Aorta (tissue), 5 donors: ENCODE results near the gene ATL3. TPM values are rescaled to one million over a fixed set of nuclear protein-coding genes. Genes with fewer than 3 reads are reported as not detected.

Experiments used
- ATAC-seq: fragments of 200-7000 bp; cut with Tn5 transposase; one replicate; pipeline ENCODE4 v1.9.1; 2022; ENCODE audit warnings: moderate library complexity; ENCODE audit not compliant: low FRiP score
- DNase-seq, 2 donors: peaks; one replicate each; pipeline ENCODE4 v3.0.0-alpha.2; 2020
- H3K27ac ChIP-seq, 2 donors: one replicate each; pipeline ENCODE4 v1.5.1; 2013; ENCODE audit warnings: low read length in 2 of 2, mild to moderate bottlenecking in 2 of 2, moderate library complexity in 2 of 2, control low read depth in 1 of 2, inconsistent platforms in 1 of 2, low read depth in 1 of 2
- H3K27me3 ChIP-seq, 2 donors: one replicate each; pipeline ENCODE4 v1.6.1; 2013; ENCODE audit warnings: control low read depth in 1 of 2, low read length in 1 of 2, mild to moderate bottlenecking in 1 of 2, moderate library complexity in 1 of 2; ENCODE audit not compliant: insufficient read depth in 2 of 2, control insufficient read depth in 1 of 2
- H3K36me3 ChIP-seq, 2 donors: one replicate each; pipeline ENCODE4 v1.6.1; 2013; ENCODE audit warnings: control low read depth in 1 of 2, low read length in 1 of 2, mild to moderate bottlenecking in 1 of 2; ENCODE audit not compliant: insufficient read depth in 2 of 2, control insufficient read depth in 1 of 2
- H3K4me1 ChIP-seq, 2 donors: one replicate each; pipeline ENCODE4 v1.6.1; 2013; ENCODE audit warnings: low read length in 2 of 2, control low read depth in 1 of 2, mild to moderate bottlenecking in 1 of 2, moderate library complexity in 1 of 2; ENCODE audit not compliant: insufficient read depth in 2 of 2, control insufficient read depth in 1 of 2
- H3K4me3 ChIP-seq, 2 donors: one replicate each; pipeline ENCODE4 v1.5.1; 2013; ENCODE audit warnings: low read length in 2 of 2, control low read depth in 1 of 2, mild to moderate bottlenecking in 1 of 2
- H3K9me3 ChIP-seq: one replicate; pipeline ENCODE4 v1.6.1; 2013; ENCODE audit warnings: mild to moderate bottlenecking, low read length; ENCODE audit not compliant: control insufficient read depth
- WGBS, 2 donors: extraction: QIAGEN DNeasy Blood & Tissue Kit; methylation state at CpG; one replicate each; pipeline ENCODE4 v1.1.7; 2013; 5-methylcytosine and 5-hydroxymethylcytosine counted together
- intact Hi-C, 2 donors: fragments of 100-400 bp; cut with DNase I; formaldehyde crosslinking; loops; one replicate each; pipeline versions ENCODE4 v1.14.2 to v1.15.0; 2022
- polyA plus RNA-seq, 2 donors: library from polyadenylated mRNA; stranded (reverse); fragments of 200-250 nt; gene quantifications; one replicate each; pipeline ENCODE4 v1.2.3, GENCODE V29; 2013
- total RNA-seq, 2 donors: library from RNA; stranded (reverse); fragmentation: NEBNext Ultra II Directional; extraction: Animal tissue kit (Norgen Biotek cat#: 25700); gene quantifications; one replicate each; pipeline ENCODE4 v1.2.1, GENCODE V29; 2021
- donor health status: healthy with polysubstance abuse.
- donor health status: Bipolar disorder and iron deficiency.
- donor health status: DM: no; HTN: no; CAD: no.
- donor health status: DM: no; HTN: no; CAD: no.
- donor health status: DM: yes; HTN: yes; CAD: no.

ATL3 gene
- total and polyA plus RNA-seq, 4 donors = 27.5 to 220 (median 94.9) TPM

GRCh38 chr11:63574856-63575602 is 96.1 kb downstream of the ATL3 start:
- peak; percentile 66 to 79 for DNase-seq
- intact Hi-C loops = loop anchor here in 1 of 2 donors (5.0 kb wide), 1 partner anchor 38 kb away; the partner anchor contains the start of gene PLAAT4
- peak; percentile 88 for ATAC-seq

More at GRCh38 chr11:63574856-63575602, 96.1 kb downstream of the ATL3 start:
- H3K27me3 ChIP-seq = no peaks in the 10 kb centered on the region
- H3K27ac ChIP-seq = peak overlapping the region in 1 of 2 donors; percentile 13
- H3K4me1 ChIP-seq = no peaks in the 10 kb centered on the region
- H3K4me3 ChIP-seq = no peak overlapping the region
- H3K9me3 ChIP-seq = no peaks in the 10 kb centered on the region
- WGBS, 2 donors = 26 to 27% methylated on average over 10 of the region's 10 CpGs
- peaks cover 0 to 1% of the 10 kb centered on the region in 2 donors for H3K36me3 ChIP-seq

Other genes starting within 250 kb of the ATL3 start
- gene PLAAT5, start 180.2 kb downstream of the ATL3 start, total RNA-seq = 1 to 10 TPM in 1 of 2 donors, under 1 TPM in 1; 0.88 to 1.6 TPM
- gene PLAAT5, start 180.2 kb downstream of the ATL3 start, polyA plus RNA-seq = under 1 TPM in 1 of 2 donors, not detected in 1; 0.38 TPM
- gene LGALS12, start 165.3 kb downstream of the ATL3 start, total RNA-seq = 1 to 10 TPM in 1 of 2 donors, under 1 TPM in 1; 0.84 to 1.2 TPM
- gene LGALS12, start 165.3 kb downstream of the ATL3 start, polyA plus RNA-seq = not detected
- gene PLAAT4, start 134.6 kb downstream of the ATL3 start, total RNA-seq = 10 to 100 TPM; 12.4 to 39.8 TPM
- gene PLAAT4, start 134.6 kb downstream of the ATL3 start, polyA plus RNA-seq = 10 to 100 TPM; 33.1 to 54.3 TPM
- gene PLAAT2, start 108.0 kb downstream of the ATL3 start, total RNA-seq = not detected
- gene PLAAT2, start 108.0 kb downstream of the ATL3 start, polyA plus RNA-seq = 10 to 100 TPM in 1 of 2 donors, under 1 TPM in 1; 0.82 to 30.3 TPM
- gene PLAAT3, start 56.9 kb downstream of the ATL3 start, total RNA-seq = 10 to 100 TPM; 52.5 to 62.6 TPM
- 10 to 100 TPM; 47.2 to 69.5 TPM for gene PLAAT3, start 56.9 kb downstream of the ATL3 start, polyA plus RNA-seq
- gene RTN3, start 10.1 kb upstream of the ATL3 start, total RNA-seq = 10 to 100 TPM; 72.3 to 89.4 TPM
- 10 to 100 TPM; 42.4 to 80.9 TPM for gene RTN3, start 10.1 kb upstream of the ATL3 start, polyA plus RNA-seq
- gene ZFTA, start 97.4 kb upstream of the ATL3 start, total RNA-seq = 10 to 100 TPM; 20.1 to 30.9 TPM
- 10 to 100 TPM in 1 of 2 donors, 1 to 10 TPM in 1; 4.3 to 14.0 TPM for gene ZFTA, start 97.4 kb upstream of the ATL3 start, polyA plus RNA-seq
- 10 to 100 TPM; 18.3 to 20.6 TPM for gene SPINDOC, start 142.1 kb upstream of the ATL3 start, total RNA-seq
- 10 to 100 TPM in 1 of 2 donors, 1 to 10 TPM in 1; 7.1 to 12.6 TPM for gene SPINDOC, start 142.1 kb upstream of the ATL3 start, polyA plus RNA-seq
- gene MARK2, start 167.7 kb upstream of the ATL3 start, total RNA-seq = 10 to 100 TPM; 29.6 to 32.5 TPM
- gene MARK2, start 167.7 kb upstream of the ATL3 start, polyA plus RNA-seq = 1 to 10 TPM; 8.1 to 8.2 TPM
- 1 to 10 TPM in 1 of 2 donors, under 1 TPM in 1; 0.78 to 4.8 TPM for gene RCOR2, start 245.8 kb upstream of the ATL3 start, total RNA-seq
- gene RCOR2, start 245.8 kb upstream of the ATL3 start, polyA plus RNA-seq = 1 to 10 TPM in 1 of 2 donors, under 1 TPM in 1; 0.63 to 1.9 TPM